ENCODE measurements around the gene ARHGAP40.

DNA sequence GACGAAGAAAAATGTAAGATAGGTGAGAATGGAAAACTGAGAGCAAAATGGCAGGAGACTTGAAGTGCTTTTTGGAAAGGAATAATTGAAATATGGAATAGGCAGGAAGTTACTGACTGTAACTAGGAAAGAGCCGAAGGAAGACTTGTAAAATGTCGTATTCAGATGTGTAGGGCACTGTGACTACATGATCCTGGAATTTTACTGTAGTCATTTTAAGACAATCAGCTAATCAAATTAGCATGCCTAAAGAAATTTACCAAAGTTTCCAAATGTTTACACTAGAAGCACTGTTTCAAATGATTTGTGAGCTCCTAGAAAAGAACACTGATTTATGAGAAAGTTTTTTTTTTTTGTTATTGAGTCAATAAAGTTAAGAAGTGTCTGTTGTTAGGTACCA is 41.8 kb upstream of the ARHGAP40 start:
- TF ChIP-seq EGR1 (IDR thresholded peaks at IDR 0.05; ENCODE audit: borderline replicate concordance, low read depth, low read length): no peak
- TF ChIP-seq, protein P1, sequence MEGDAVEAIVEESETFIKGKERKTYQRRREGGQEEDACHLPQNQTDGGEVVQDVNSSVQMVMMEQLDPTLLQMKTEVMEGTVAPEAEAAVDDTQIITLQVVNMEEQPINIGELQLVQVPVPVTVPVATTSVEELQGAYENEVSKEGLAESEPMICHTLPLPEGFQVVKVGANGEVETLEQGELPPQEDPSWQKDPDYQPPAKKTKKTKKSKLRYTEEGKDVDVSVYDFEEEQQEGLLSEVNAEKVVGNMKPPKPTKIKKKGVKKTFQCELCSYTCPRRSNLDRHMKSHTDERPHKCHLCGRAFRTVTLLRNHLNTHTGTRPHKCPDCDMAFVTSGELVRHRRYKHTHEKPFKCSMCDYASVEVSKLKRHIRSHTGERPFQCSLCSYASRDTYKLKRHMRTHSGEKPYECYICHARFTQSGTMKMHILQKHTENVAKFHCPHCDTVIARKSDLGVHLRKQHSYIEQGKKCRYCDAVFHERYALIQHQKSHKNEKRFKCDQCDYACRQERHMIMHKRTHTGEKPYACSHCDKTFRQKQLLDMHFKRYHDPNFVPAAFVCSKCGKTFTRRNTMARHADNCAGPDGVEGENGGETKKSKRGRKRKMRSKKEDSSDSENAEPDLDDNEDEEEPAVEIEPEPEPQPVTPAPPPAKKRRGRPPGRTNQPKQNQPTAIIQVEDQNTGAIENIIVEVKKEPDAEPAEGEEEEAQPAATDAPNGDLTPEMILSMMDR (IDR thresholded peaks at IDR 0.05; ENCODE audit: control extremely low read depth in 1 of 3, insufficient read depth in 1 of 3, low read depth in 1 of 3, low read length in 3 of 3): no peak
- TF ChIP-seq GTF2F1 (IDR thresholded peaks at IDR 0.05; ENCODE audit: borderline replicate concordance, low read depth, low read length): no peak
- no peak for TF ChIP-seq CREB1 (IDR thresholded peaks at IDR 0.05)

Measured in H1 (cell line).